ENCODE data around the gene TCEAL1.
"Not testable (repeated sequence)": the region's sequence is repeated elsewhere in the genome, so short reads cannot be mapped to it uniquely, and the experiment has no call there.

TCEAL1 gene

GRCh38 chrX:103637604-103638338, 9.0 kb downstream of the TCEAL1 start:
- DNase-seq: no peak

DNA sequence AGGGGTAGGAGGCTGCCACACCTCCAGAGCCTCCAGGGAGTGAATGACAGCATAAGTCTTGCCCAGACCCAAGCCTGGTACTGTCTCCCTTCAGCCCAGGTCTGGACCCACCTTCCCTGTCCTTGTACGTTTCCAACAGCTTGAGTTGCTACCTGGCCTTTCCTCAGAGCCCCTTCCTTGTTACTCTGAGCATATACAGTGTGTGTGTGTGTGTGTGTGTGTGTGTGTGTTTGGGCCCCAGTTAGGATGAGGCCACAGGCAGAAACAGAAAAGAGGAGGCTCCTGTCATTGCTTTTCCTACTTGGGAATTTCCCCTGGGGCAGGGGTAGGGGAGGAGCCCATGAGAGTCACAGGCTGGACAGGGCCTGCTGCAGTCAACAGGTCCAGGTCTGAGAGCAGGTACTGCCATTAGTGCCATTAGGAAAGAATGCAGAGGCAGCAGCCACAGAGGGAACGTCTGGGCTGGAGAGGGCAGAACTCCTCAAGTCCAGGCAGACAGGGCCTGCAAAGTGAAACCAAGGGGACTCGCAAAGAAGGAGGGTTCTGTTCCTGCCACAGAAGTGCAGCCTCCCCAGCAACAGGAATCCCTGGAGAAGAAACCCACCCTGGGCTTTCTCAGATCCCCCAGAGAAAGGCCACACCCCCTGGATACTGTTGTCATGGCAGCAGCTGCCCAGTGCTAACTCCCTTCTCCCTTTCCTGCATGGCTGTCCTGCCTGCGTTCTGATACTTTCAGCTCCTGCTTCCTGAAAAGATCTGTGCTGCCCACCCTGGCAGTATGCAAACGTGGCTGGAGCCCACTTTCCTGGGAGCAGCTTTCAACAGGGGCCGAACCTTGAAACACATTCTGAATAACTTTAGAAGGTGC, 9.9 kb downstream of the TCEAL1 start:
- not testable (repeated sequence) for DNase-seq

DNA sequence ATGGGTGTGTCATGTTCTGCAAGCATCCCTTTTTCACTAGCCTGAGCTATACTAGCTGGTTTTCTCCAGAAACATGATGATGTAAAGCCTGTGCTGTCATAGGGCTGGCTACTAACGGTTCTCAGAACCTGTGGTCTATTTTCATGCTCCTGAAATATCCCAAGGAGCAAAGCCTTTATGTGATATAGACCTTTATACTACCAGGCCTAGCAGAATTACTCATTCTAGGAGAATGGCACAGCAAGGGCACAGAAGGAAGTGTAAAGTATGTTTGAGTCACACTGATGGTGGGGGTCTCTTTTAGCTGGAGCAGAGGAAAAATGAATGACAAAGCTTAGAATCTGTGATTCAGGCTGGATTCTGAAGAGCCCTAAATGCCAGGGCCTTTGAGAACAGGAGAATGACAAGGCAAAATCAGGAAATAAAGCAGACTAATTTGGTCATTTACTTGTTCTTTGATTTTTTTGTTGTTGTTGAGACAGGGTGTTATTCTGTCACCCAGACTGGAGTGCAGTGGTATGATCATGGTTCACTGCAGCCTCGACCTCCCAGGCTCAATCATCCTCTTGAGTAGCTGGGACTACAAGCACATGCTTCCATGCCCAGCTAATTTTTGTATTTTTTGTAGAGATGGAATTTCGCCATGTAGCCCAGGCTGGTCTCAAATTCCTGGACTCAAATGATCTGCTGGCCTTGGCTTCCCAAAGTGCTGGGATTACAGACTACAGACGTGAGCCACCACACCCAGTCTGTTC, 11.8 kb downstream of the TCEAL1 start:
- DNase-seq: no peak

- no peak for DNase-seq
Observed at GRCh38 chrX:103644125-103644524, 15.3 kb downstream of the TCEAL1 start.

DNA sequence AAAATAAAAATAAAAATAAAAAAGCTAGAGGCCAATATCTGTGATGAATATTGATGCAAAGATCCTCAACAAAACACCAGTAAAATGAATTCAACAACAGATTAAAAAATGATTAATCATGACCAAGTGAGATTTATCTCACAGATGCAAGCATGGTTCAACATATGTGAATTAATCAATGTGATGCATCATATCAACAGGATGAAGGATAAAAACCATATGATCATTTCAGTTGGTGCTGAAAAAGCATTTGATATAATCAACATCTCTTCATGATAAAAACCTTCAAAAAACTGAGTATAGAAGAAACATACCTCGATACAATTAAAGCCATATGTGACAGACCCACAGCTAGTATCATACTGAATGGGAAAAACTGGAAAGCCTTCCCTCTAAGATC, 18.9 kb downstream of the TCEAL1 start:
- DNase-seq: no peak

DNA sequence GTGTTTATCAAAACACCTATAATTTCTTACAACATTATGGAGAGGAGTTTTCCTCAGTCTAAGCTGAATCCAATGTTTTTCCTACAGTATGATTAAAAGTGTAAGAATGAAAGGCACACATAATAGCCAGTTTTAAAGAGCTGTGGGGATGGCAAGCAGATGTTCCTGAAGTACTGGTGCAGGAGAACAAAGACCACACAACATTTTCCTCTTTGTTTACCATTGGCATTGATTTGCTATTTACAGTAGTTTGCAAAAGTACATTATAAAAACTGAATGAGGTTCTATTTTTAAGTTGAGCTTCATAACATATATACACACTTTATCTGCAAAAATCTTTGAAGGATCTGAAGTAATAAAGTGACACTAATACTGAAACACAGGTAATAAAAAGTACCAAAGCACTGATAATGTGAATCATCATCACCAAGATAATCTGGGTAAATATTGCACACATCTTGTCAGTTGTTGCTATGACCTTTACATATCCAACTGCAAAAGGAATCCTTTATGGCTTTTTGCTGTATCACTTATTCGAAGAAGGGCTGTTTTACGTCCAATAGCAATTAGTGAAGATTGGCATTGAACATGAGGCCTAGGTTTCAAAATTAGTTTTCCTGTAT, 22.5 kb downstream of the TCEAL1 start:
- DNase-seq: no peak

GRCh38 chrX:103655230-103656000, 26.6 kb downstream of the TCEAL1 start:
- not testable (repeated sequence) for DNase-seq

- no peak for DNase-seq
Observed at GRCh38 chrX:103656617-103657016, 27.8 kb downstream of the TCEAL1 start.

DNA sequence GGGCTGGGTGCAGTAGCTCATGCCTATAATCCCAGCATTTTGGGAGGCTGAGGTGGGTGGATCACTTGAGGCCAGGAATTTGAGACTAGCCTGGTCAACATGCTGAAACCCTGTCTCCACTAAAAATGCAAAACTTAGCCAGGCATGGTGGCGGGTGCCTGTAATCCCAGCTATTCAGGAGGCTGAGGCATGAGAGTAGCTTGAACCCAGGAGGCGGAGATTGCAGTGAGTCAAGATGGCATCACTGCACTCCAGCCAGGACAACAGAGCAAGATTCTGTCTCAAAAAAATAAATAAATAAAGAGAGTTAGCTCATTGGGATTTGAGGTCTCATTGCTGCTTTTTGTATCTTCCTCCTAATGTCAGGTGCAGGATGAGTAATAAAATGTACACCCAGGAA, 28.3 kb downstream of the TCEAL1 start:
- not testable (repeated sequence) for DNase-seq

DNA sequence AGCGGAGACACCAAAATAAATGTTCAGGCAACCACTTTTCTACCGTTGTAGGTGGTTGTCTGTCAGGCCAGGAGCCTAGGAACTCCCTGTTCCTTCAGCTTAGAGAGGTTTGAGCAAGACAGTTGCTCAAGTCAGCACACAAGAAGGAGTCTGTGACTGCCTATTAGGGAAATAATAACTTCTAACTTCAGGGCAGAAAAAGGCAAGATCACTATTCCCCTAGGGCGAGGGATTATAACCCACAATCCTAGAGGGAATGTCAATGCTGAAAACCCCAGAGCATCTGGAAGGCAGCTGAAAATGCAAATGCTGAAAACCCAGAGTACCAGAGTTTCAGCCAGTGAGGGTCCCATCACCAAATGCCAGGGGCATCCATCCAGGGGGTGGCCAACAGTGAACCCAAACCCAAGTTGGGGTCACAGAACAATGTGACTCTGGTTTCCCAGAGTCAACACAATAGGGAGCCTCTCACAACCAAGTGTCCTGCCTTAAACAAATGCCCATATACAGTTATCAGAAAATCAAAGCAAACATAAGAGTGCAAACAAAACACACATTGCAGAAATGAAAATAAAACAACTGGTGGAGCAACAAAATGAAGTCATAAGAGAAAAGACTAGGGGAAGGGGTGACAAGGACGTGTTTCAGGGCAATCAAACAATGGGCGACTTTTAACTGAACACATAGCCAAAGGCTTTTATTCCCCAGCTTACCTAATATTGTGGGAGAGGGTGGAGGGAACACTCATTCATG, 30.1 kb downstream of the TCEAL1 start:
- no peak for DNase-seq

GRCh38 chrX:103659460-103659859, 30.7 kb downstream of the TCEAL1 start:
- not testable (repeated sequence) for DNase-seq

- DNase-seq: no peak
Observed at GRCh38 chrX:103663981-103664762, 35.4 kb downstream of the TCEAL1 start.

- DNase-seq: no peak
Observed at GRCh38 chrX:103666202-103667107, 37.7 kb downstream of the TCEAL1 start.

DNA sequence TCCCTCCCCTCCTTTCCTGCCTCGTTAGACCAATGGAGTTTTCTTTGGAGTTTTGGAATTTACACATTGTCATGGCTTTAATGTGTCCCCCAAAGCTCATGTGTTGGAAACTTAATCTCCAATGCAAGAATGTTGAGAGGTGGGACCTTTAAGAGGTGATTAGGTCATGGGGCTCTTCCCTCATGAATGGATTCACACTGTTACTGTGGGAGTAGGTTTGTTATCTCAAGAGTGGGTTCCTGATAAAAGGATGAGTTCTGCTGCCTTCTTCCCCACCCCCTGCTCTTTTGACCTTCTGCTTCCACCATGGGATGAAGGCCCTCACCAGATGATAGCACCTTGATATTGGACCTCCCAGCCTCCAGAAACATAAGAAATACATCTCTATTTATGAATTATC, 41.0 kb downstream of the TCEAL1 start:
- DNase-seq: no peak

- no peak for DNase-seq
Observed at GRCh38 chrX:103674531-103675454, 46.0 kb downstream of the TCEAL1 start.

- DNase-seq: no peak
Observed at GRCh38 chrX:103678199-103678993, 49.6 kb downstream of the TCEAL1 start.
